IMR-90 (cell line): Measurements from ENCODE around the gene CCDC85B. TPM values are rescaled to one million over a fixed set of nuclear protein-coding genes. Genes with fewer than 3 reads are reported as not detected.
A peak's percentile ranks its signal among the peaks of the same experiment; 100 is the strongest.

Experiments used
- ATAC-seq: fragments of 200-7000 bp; cut with Tn5 transposase; 2 replicates; pipeline ENCODE4 v1.9.1; 2020; ENCODE audit warnings: low read depth, mild to moderate bottlenecking, moderate library complexity
- BruUV-seq: library from RNA; stranded (reverse); fragments of 400-500 nt; replicated peaks from 2 replicates; lab custom pipeline; 2021; lab: Mats Ljungman, UMichigan
- CTCF ChIA-PET: fragments of 300-600 bp; formaldehyde crosslinking; extraction: SDS; loops from one replicate; lab custom pipeline; 2021; ENCODE audit warnings: antibody characterized with exemption; lab: Yijun Ruan, JAX
- POLR2A ChIA-PET: fragments of 300-600 bp; sonication (Branson Sonifier 250); formaldehyde crosslinking; loops from one replicate; lab custom pipeline; 2022; ENCODE audit warnings: antibody characterized with exemption; ENCODE audit not compliant: unreplicated experiment; lab: Charles Lee
- DNase-seq: peaks from one replicate; pipeline ENCODE4 v3.0.0; 2013
- H2AFZ ChIP-seq: replicated peaks from 2 replicates; pipeline ENCODE3; 2013; ENCODE audit warnings: low read length, mild to moderate bottlenecking; ENCODE audit not compliant: poor library complexity
- H2AK5ac ChIP-seq: 2 replicates; pipeline ENCODE4 v1.6.1; 2013; ENCODE audit warnings: low read depth, low read length, inconsistent platforms
- H2AK9ac ChIP-seq: replicated peaks from 2 replicates; pipeline ENCODE3; 2013; ENCODE audit warnings: mild to moderate bottlenecking, low read depth, low read length, moderate library complexity; ENCODE audit not compliant: poor library complexity
- H2BK120ac ChIP-seq: 2 replicates; pipeline ENCODE4 v1.6.1; 2013; ENCODE audit warnings: low read depth, low read length, inconsistent platforms
- H2BK15ac ChIP-seq: 3 replicates; pipeline ENCODE4 v1.6.1; 2013; ENCODE audit warnings: low read depth, low read length, inconsistent platforms
- H2BK20ac ChIP-seq: 2 replicates; pipeline ENCODE4 v1.6.1; 2013; ENCODE audit warnings: low read depth, mild to moderate bottlenecking, inconsistent platforms, low read length, moderate library complexity
- H2BK5ac ChIP-seq: 2 replicates; pipeline ENCODE4 v1.6.1; 2013; ENCODE audit warnings: mild to moderate bottlenecking, low read depth, low read length, inconsistent platforms; ENCODE audit not compliant: poor library complexity, severe bottlenecking
- H3K14ac ChIP-seq: replicated peaks from 2 replicates; pipeline ENCODE4 v1.6.1; 2013; ENCODE audit warnings: low read depth, low read length, inconsistent platforms
- H3K18ac ChIP-seq: 2 replicates; pipeline ENCODE4 v1.6.1; 2013; ENCODE audit warnings: low read depth, low read length, control low read depth
- H3K23ac ChIP-seq: 2 replicates; pipeline ENCODE4 v1.6.1; 2013; ENCODE audit warnings: low read depth, low read length, inconsistent platforms
- H3K27ac ChIP-seq: 2 replicates; pipeline ENCODE4 v1.5.1; 2013; ENCODE audit warnings: mild to moderate bottlenecking, control low read depth, low read length; ENCODE audit not compliant: insufficient read depth
- H3K27me3 ChIP-seq: 2 replicates; pipeline ENCODE4 v1.6.1; 2013; ENCODE audit warnings: low read length; ENCODE audit not compliant: control insufficient read depth, insufficient read depth
- H3K36me3 ChIP-seq: 2 replicates; pipeline ENCODE4 v1.6.1; 2013; ENCODE audit warnings: low read length, mixed read lengths; ENCODE audit not compliant: control insufficient read depth, insufficient read depth
- H3K4ac ChIP-seq: 2 replicates; pipeline ENCODE4 v1.6.1; 2013; ENCODE audit warnings: low read depth, low read length, inconsistent platforms
- H3K4me1 ChIP-seq: 2 replicates; pipeline ENCODE4 v1.6.1; 2013; ENCODE audit warnings: low read length, mixed read lengths; ENCODE audit not compliant: control insufficient read depth, insufficient read depth
- H3K4me2 ChIP-seq: 2 replicates; pipeline ENCODE4 v1.6.1; 2013; ENCODE audit warnings: low read depth, mild to moderate bottlenecking, control low read depth, low read length, moderate library complexity
- H3K4me3 ChIP-seq: 2 replicates; pipeline ENCODE4 v1.5.1; 2013; ENCODE audit warnings: low read depth, mild to moderate bottlenecking, control low read depth, low read length, moderate library complexity; ENCODE audit not compliant: insufficient read depth
- H3K56ac ChIP-seq: 2 replicates; pipeline ENCODE4 v1.6.1; 2013; ENCODE audit warnings: low read length, inconsistent platforms; ENCODE audit not compliant: insufficient read depth; ENCODE audit errors: extremely low read depth
- H3K79me1 ChIP-seq, 2 experiments: 2 replicates each; pipeline ENCODE4 v1.6.1; 2013; ENCODE audit warnings: low read length in 2 of 2, inconsistent platforms in 1 of 2, low read depth in 1 of 2
- H3K9ac ChIP-seq: 2 replicates; pipeline ENCODE4 v1.6.1; 2013; ENCODE audit warnings: low read depth, low read length, control low read depth
- H3K9me1 ChIP-seq: 2 replicates; pipeline ENCODE4 v1.6.1; 2013; ENCODE audit warnings: low read length, inconsistent platforms; ENCODE audit not compliant: insufficient read depth
- H3K9me3 ChIP-seq: 2 replicates; pipeline ENCODE4 v1.6.1; 2013; ENCODE audit warnings: low read length; ENCODE audit not compliant: control insufficient read depth, insufficient read depth
- H4K20me1 ChIP-seq: 2 replicates; pipeline ENCODE4 v1.6.1; 2013; ENCODE audit warnings: low read length, inconsistent platforms; ENCODE audit not compliant: insufficient read depth
- H4K5ac ChIP-seq: 2 replicates; pipeline ENCODE4 v1.6.1; 2013; ENCODE audit warnings: mild to moderate bottlenecking, low read depth, low read length, control low read depth
- H4K8ac ChIP-seq, 2 experiments: 2 replicates each; pipeline ENCODE4 v1.6.1; 2013; ENCODE audit warnings: low read depth in 2 of 2, low read length in 2 of 2, control low read depth in 1 of 2, inconsistent platforms in 1 of 2
- H4K91ac ChIP-seq: 2 replicates; pipeline ENCODE4 v1.6.1; 2013; ENCODE audit warnings: low read depth, low read length, inconsistent platforms; ENCODE audit not compliant: insufficient read depth
- BHLHE40 ChIP-seq: fragments of 150-350 bp; IDR thresholded peaks from 2 replicates; pipeline ENCODE4 v1.6.1; 2016; ENCODE audit warnings: mild to moderate bottlenecking, low read depth, low read length
- CHD1 ChIP-seq: IDR thresholded peaks from 2 replicates; pipeline ENCODE4 v1.6.1; 2012; ENCODE audit warnings: low read depth, low read length, improper control_type of control experiment
- CTCF ChIP-seq: conservative IDR thresholded peaks from 2 replicates; pipeline ENCODE4 v1.5.1; 2012; ENCODE audit warnings: mild to moderate bottlenecking, low read depth, low read length, improper control_type of control experiment
- FOS ChIP-seq: fragments of 150-350 bp; IDR thresholded peaks from 2 replicates; pipeline ENCODE4 v1.6.1; 2016; ENCODE audit warnings: low read depth, low read length
- MAZ ChIP-seq: IDR thresholded peaks from 2 replicates; pipeline ENCODE4 v1.6.1; 2012; ENCODE audit warnings: low read depth, mild to moderate bottlenecking, low read length, improper control_type of control experiment, moderate library complexity, borderline replicate concordance
- NFE2L2 ChIP-seq: fragments of 150-350 bp; IDR thresholded peaks from 2 replicates; pipeline ENCODE4 v1.6.1; 2016; ENCODE audit warnings: low read depth, mild to moderate bottlenecking, low read length
- POLR2A ChIP-seq: IDR thresholded peaks from 2 replicates; pipeline ENCODE4 v1.6.1; 2012; ENCODE audit warnings: mild to moderate bottlenecking, low read depth, low read length
- RCOR1 ChIP-seq: IDR thresholded peaks from 2 replicates; pipeline ENCODE4 v1.6.1; 2012; ENCODE audit warnings: mild to moderate bottlenecking, low read length, improper control_type of control experiment; ENCODE audit not compliant: insufficient replicate concordance
- USF2 ChIP-seq: fragments of 150-350 bp; IDR thresholded peaks from 2 replicates; pipeline ENCODE4 v1.6.1; 2017; ENCODE audit warnings: mild to moderate bottlenecking, antibody characterized with exemption, low read length, low read depth
- WGBS, 2 experiments: methylation state at CpG; one replicate each; pipeline versions ENCODE4 v1.1.5 to v1.1.7; 2013; ENCODE audit warnings: missing lambda C conversion rate in 2 of 2; ENCODE audit not compliant: insufficient read length in 1 of 2; ENCODE audit errors: extremely low coverage in 2 of 2; 5-methylcytosine and 5-hydroxymethylcytosine counted together
- dilution Hi-C: fragments of 300-500 bp; cut with HindIII; formaldehyde crosslinking; loops from one replicate; pipeline ENCODE4 v1.14.3; 2018; ENCODE audit warnings: low sequenced_read_pairs; ENCODE audit not compliant: unreplicated experiment
- in situ Hi-C: fragments of 300-500 bp; cut with MboI; formaldehyde crosslinking; loops from 3 replicates; pipeline ENCODE4 v1.14.3; 2019; ENCODE audit warnings: low sequenced_read_pairs, inconsistent platforms, mixed read lengths
- intact Hi-C: fragments of 100-400 bp; cut with micrococcal nuclease; formaldehyde crosslinking; loops from 2 replicates; pipeline ENCODE4 v1.10.0; 2022
- polyA plus RNA-seq, 3 experiments: library from polyadenylated mRNA; depleted of rRNA; stranded (reverse); fragments of >200 nt; gene quantifications; 2 replicates each; pipeline ENCODE4 v1.2.3, GENCODE V29; 2012; ENCODE audit warnings: low replicate concordance in 1 of 3
- total RNA-seq: library from RNA; depleted of rRNA; stranded (reverse); fragments of >200 nt; gene quantifications from 2 replicates; pipeline ENCODE4 v1.2.3, GENCODE V29; 2012

The CCDC85B gene
- total and polyA plus RNA-seq, 2 of the 4 experiments (the other 2 are of a cell fraction): 17.6 to 35.4 TPM

- H3K14ac ChIP-seq: no peak overlapping the region
- no peak overlapping the region for H3K9ac ChIP-seq
- no peak overlapping the region for H3K4me2 ChIP-seq
- H2AK5ac ChIP-seq: no peak overlapping the region
- ChIA-PET CTCF (no interaction called here), POLR2A (no interaction called here)
- H3K36me3 ChIP-seq: peaks cover 81% of the 10 kb centered on the region
- no peak overlapping the region for H3K56ac ChIP-seq
- dilution Hi-C loops: no loop called here
- TF ChIP-seq FOS (no peak), BHLHE40 (no peak), NFE2L2 (no peak), USF2 (no peak), POLR2A (no peak), CHD1 (no peak), RCOR1 (no peak), MAZ (no peak), CTCF (no peak)
- BruUV-seq: no TSS peak
- H3K4me1 ChIP-seq: peaks cover 4% of the 10 kb centered on the region
- 100% methylated on average over 3 of the region's 18 CpGs; no CpG with 5 or more reads in 1 of the 2 experiments for WGBS, 2 experiments
- intact Hi-C loops: no loop called here
- H2BK20ac ChIP-seq: no peak overlapping the region
- H3K23ac ChIP-seq: no peak overlapping the region
- H3K27me3 ChIP-seq: no peaks in the 10 kb centered on the region
- H2AK9ac ChIP-seq: peak overlapping the region; percentile 76
- no peaks in the 10 kb centered on the region for H3K9me3 ChIP-seq
- H3K27ac ChIP-seq: no peak overlapping the region
- no peak overlapping the region for H4K8ac ChIP-seq
- ATAC-seq (no peak), DNase-seq (no peak)
- peaks cover 7% of the 10 kb centered on the region; the same call in 1 of the 2 replicates for H3K9me1 ChIP-seq
- in situ Hi-C loops: no loop called here
- peaks cover 19 to 84% of the 10 kb centered on the region in 2 experiments for H3K79me1 ChIP-seq
- no peak overlapping the region for H4K91ac ChIP-seq
- no peak overlapping the region for H4K5ac ChIP-seq
- no peak overlapping the region for H2BK5ac ChIP-seq
- no peak overlapping the region for H2BK15ac ChIP-seq
- H4K20me1 ChIP-seq: peaks cover 43% of the 10 kb centered on the region
- no peak overlapping the region for H3K4me3 ChIP-seq
- H2BK120ac ChIP-seq: no peak overlapping the region
- no peak overlapping the region for H3K4ac ChIP-seq
- H3K18ac ChIP-seq: no peak overlapping the region
- peak overlapping the region; percentile 23 for H2AFZ ChIP-seq
Measured at GRCh38 chr11:65864706-65865471, 25.6 kb upstream of the CCDC85B start.
